H1 (cell line): ENCODE data around the gene ACOT7. TPM values are rescaled to one million over a fixed set of nuclear protein-coding genes. Genes with fewer than 3 reads are reported as not detected.

ENCODE experiments used
- CTCF ChIA-PET: fragments of 300-600 bp; sonication (Branson Sonifier 250); formaldehyde crosslinking; loops from one replicate; lab custom pipeline; 2021; ENCODE audit not compliant: partially characterized antibody; lab: Charles Lee
- POLR2A ChIA-PET: fragments of 300-600 bp; sonication (Branson Sonifier 250); formaldehyde crosslinking; loops from one replicate; lab custom pipeline; 2021; ENCODE audit warnings: inconsistent platforms; ENCODE audit not compliant: partially characterized antibody; lab: Charles Lee
- DNase-seq, 2 experiments: peaks; one replicate each; pipeline versions ENCODE4 v3.0.0 to v3.0.0-alpha.2; 2010 to 2022; ENCODE audit warnings: low spot score in 2 of 2, low read depth in 1 of 2, mixed read lengths in 1 of 2
- FAIRE-seq: peaks from 2 replicates; lab custom pipeline; 2011; peaks lifted over from hg19 to GRCh38; lab: Jason Lieb, UNC
- H2AFZ ChIP-seq: 2 replicates; pipeline ENCODE4 v1.8.1; 2012; ENCODE audit warnings: low read length, inconsistent platforms
- H2AK5ac ChIP-seq: 2 replicates; pipeline ENCODE4 v1.6.1; 2013; ENCODE audit warnings: low read depth, low read length
- H2BK120ac ChIP-seq: replicated peaks from 2 replicates; pipeline ENCODE3; 2013; ENCODE audit warnings: low read depth, low read length, inconsistent platforms
- H2BK12ac ChIP-seq: 2 replicates; pipeline ENCODE4 v1.6.1; 2013; ENCODE audit warnings: low read depth, low read length
- H2BK15ac ChIP-seq: 2 replicates; pipeline ENCODE4 v1.6.1; 2013; ENCODE audit warnings: low read length
- H2BK20ac ChIP-seq: 2 replicates; pipeline ENCODE4 v1.6.1; 2013; ENCODE audit warnings: low read length
- H2BK5ac ChIP-seq: 2 replicates; pipeline ENCODE4 v1.6.1; 2013; ENCODE audit warnings: low read depth, low read length
- H3K14ac ChIP-seq: 2 replicates; pipeline ENCODE4 v1.6.1; 2013; ENCODE audit warnings: inconsistent platforms; ENCODE audit not compliant: insufficient read length
- H3K18ac ChIP-seq: 2 replicates; pipeline ENCODE4 v1.6.1; 2013; ENCODE audit warnings: low read length; ENCODE audit errors: extremely low read depth
- H3K23ac ChIP-seq: 2 replicates; pipeline ENCODE4 v1.6.1; 2013; ENCODE audit warnings: inconsistent platforms; ENCODE audit not compliant: insufficient read length
- H3K23me2 ChIP-seq: 2 replicates; pipeline ENCODE4 v1.6.1; 2013; ENCODE audit warnings: low read depth, low read length
- H3K27ac ChIP-seq: 2 replicates; pipeline ENCODE4 v1.6.1; 2011; ENCODE audit warnings: low read depth, low read length, inconsistent platforms
- H3K27me3 ChIP-seq, 4 experiments: replicated peaks in 1 of 4; 1 replicate in 1 of 4; 2 replicates in 3 of 4; pipeline versions ENCODE4 v1.6.1 to v1.8.1; 2011 to 2013; ENCODE audit warnings: low read length in 3 of 4, mild to moderate bottlenecking in 3 of 4, inconsistent platforms in 2 of 4, mixed read lengths in 2 of 4, moderate library complexity in 1 of 4; ENCODE audit not compliant: control insufficient read depth in 3 of 4, insufficient read depth in 3 of 4; ENCODE audit errors: extremely low read depth in 1 of 4
- H3K36me3 ChIP-seq, 4 experiments: 2 replicates each; pipeline versions ENCODE4 v1.6.1 to v1.8.1; 2011 to 2013; ENCODE audit warnings: mild to moderate bottlenecking in 4 of 4, low read length in 3 of 4, moderate library complexity in 2 of 4, control low read depth in 1 of 4, inconsistent platforms in 1 of 4; ENCODE audit not compliant: insufficient read depth in 4 of 4, control insufficient read depth in 2 of 4
- H3K4ac ChIP-seq: replicated peaks from 2 replicates; pipeline ENCODE3; 2013; ENCODE audit warnings: low read length, low read depth, mixed read lengths, inconsistent platforms; ENCODE audit not compliant: insufficient read length
- H3K4me1 ChIP-seq, 4 experiments: replicated peaks in 1 of 4; 1 replicate in 1 of 4; 2 replicates in 3 of 4; pipeline versions ENCODE4 v1.6.1 to v1.8.1; 2011 to 2013; ENCODE audit warnings: low read length in 3 of 4, inconsistent platforms in 2 of 4, mixed read lengths in 1 of 4; ENCODE audit not compliant: insufficient read depth in 4 of 4, control insufficient read depth in 3 of 4
- H3K4me2 ChIP-seq, 2 experiments: 2 replicates each; pipeline versions ENCODE4 v1.6.1 to v1.8.1; 2011 to 2013; ENCODE audit warnings: low read depth in 2 of 2, low read length in 2 of 2, control low read depth in 1 of 2, inconsistent platforms in 1 of 2, mild to moderate bottlenecking in 1 of 2; ENCODE audit not compliant: insufficient read depth in 1 of 2
- H3K4me3 ChIP-seq, 4 experiments: fragments of 200-600, 300-600 bp in 1 of 4; sonication (generic), shearing (Covaris generic), sonication (Bioruptor Twin) in 1 of 4; 2 replicates each; pipeline versions ENCODE4 v1.5.1 to v1.8.1; 2011 to 2016; ENCODE audit warnings: low read length in 4 of 4, low read depth in 3 of 4, control low read depth in 2 of 4, inconsistent platforms in 2 of 4, mild to moderate bottlenecking in 2 of 4, mixed read lengths in 1 of 4, moderate library complexity in 1 of 4; ENCODE audit not compliant: insufficient read depth in 2 of 4; ENCODE audit errors: extremely low read depth in 1 of 4
- H3K56ac ChIP-seq: replicated peaks from 2 replicates; pipeline ENCODE3; 2013; ENCODE audit warnings: low read depth, mild to moderate bottlenecking, mixed read lengths, low read length, inconsistent platforms; ENCODE audit not compliant: insufficient read length
- H3K79me1 ChIP-seq: 2 replicates; pipeline ENCODE4 v1.6.1; 2013; ENCODE audit warnings: low read depth, low read length, control low read depth
- H3K79me2 ChIP-seq, 2 experiments: 2 replicates each; pipeline versions ENCODE4 v1.6.1 to v1.8.1; 2012 to 2013; ENCODE audit warnings: low read length in 2 of 2, mild to moderate bottlenecking in 2 of 2, inconsistent platforms in 1 of 2; ENCODE audit not compliant: insufficient read depth in 2 of 2, control insufficient read depth in 1 of 2
- H3K9ac ChIP-seq, 4 experiments: replicated peaks in 1 of 4; 1 replicate in 1 of 4; 2 replicates in 3 of 4; pipeline versions ENCODE4 v1.6.1 to v1.8.1; 2011 to 2013; ENCODE audit warnings: low read depth in 3 of 4, low read length in 3 of 4, control low read depth in 2 of 4, mild to moderate bottlenecking in 2 of 4, moderate library complexity in 2 of 4, inconsistent platforms in 1 of 4; ENCODE audit errors: extremely low read depth in 1 of 4
- H3K9me3 ChIP-seq, 2 experiments: 2 replicates each; pipeline versions ENCODE4 v1.6.1 to v1.8.1; 2012 to 2013; ENCODE audit warnings: mild to moderate bottlenecking in 2 of 2, moderate library complexity in 2 of 2, control low read depth in 1 of 2, inconsistent platforms in 1 of 2, low read depth in 1 of 2, low read length in 1 of 2, mixed read lengths in 1 of 2; ENCODE audit not compliant: insufficient read depth in 2 of 2
- H4K20me1 ChIP-seq, 2 experiments: replicated peaks in 1 of 2; 2 replicates each; pipeline versions ENCODE3 to v1.8.1; 2011 to 2013; ENCODE audit warnings: inconsistent platforms in 2 of 2, low read length in 2 of 2, mild to moderate bottlenecking in 1 of 2; ENCODE audit not compliant: insufficient read depth in 2 of 2, control insufficient read depth in 1 of 2
- H4K5ac ChIP-seq: 2 replicates; pipeline ENCODE4 v1.6.1; 2013; ENCODE audit warnings: low read length, low read depth, mixed read lengths, inconsistent platforms; ENCODE audit not compliant: insufficient read length
- H4K8ac ChIP-seq: 2 replicates; pipeline ENCODE4 v1.8.0; 2013; ENCODE audit warnings: mild to moderate bottlenecking, moderate library complexity, low read length, inconsistent platforms; ENCODE audit not compliant: insufficient read depth; ENCODE audit errors: extremely low read depth
- H4K91ac ChIP-seq: replicated peaks from 2 replicates; pipeline ENCODE3; 2013; ENCODE audit warnings: low read length, mixed read lengths, inconsistent platforms; ENCODE audit not compliant: insufficient read length
- EP300 ChIP-seq, 2 experiments: IDR thresholded peaks; 1 replicate in 1 of 2; 2 replicates in 1 of 2; pipeline ENCODE4 v1.6.1; 2011 to 2012; ENCODE audit warnings: low read depth in 2 of 2, low read length in 2 of 2, mild to moderate bottlenecking in 2 of 2, borderline replicate concordance in 1 of 2, inconsistent platforms in 1 of 2, moderate library complexity in 1 of 2
- EZH2 ChIP-seq: fragments of 200-600 bp; sonication (generic); IDR thresholded peaks from 2 replicates; pipeline ENCODE4 v1.7.1; 2012; ENCODE audit warnings: low read depth, mild to moderate bottlenecking, moderate library complexity, low read length, inconsistent platforms; ENCODE audit not compliant: severe bottlenecking
- KDM4A ChIP-seq: IDR thresholded peaks from one replicate; pipeline ENCODE4 v1.7.1; 2012; ENCODE audit warnings: low read depth, mild to moderate bottlenecking, moderate library complexity, low read length, inconsistent platforms; ENCODE audit not compliant: severe bottlenecking
- KDM5A ChIP-seq: fragments of 200-600 bp; IDR thresholded peaks from 2 replicates; pipeline ENCODE4 v1.7.1; 2012; ENCODE audit warnings: mild to moderate bottlenecking, low read length, inconsistent platforms, mixed read lengths
- POU5F1 ChIP-seq: IDR thresholded peaks from 2 replicates; pipeline ENCODE4 v1.6.1; 2011; ENCODE audit warnings: low read depth, mild to moderate bottlenecking, low read length, moderate library complexity
- SP1 ChIP-seq: IDR thresholded peaks from 2 replicates; pipeline ENCODE4 v1.6.1; 2011; ENCODE audit warnings: low read depth, low read length
- SUZ12 ChIP-seq: fragments of 200-600 bp; sonication (generic); IDR thresholded peaks from 2 replicates; pipeline ENCODE4 v1.6.1; 2012; ENCODE audit warnings: mild to moderate bottlenecking, inconsistent platforms, low read length, moderate library complexity, mixed read lengths
- TAF7 ChIP-seq: optimal IDR thresholded peaks from 2 replicates; pipeline ENCODE3; 2011; ENCODE audit warnings: low read depth, mild to moderate bottlenecking, inconsistent platforms, low read length, moderate library complexity, borderline replicate concordance
- USF2 ChIP-seq: IDR thresholded peaks from 2 replicates; pipeline ENCODE4 v1.6.1; 2011; ENCODE audit warnings: low read length, improper control_type of control experiment
- WGBS, 2 experiments: shearing (Covaris generic) in 1 of 2; methylation state at CpG; one replicate each; pipeline versions ENCODE4 v1.1.6 to v1.1.7; 2013 to 2015; ENCODE audit warnings: low lambda C conversion rate in 2 of 2, mixed read lengths in 2 of 2, inconsistent platforms in 1 of 2, low coverage in 1 of 2, missing lambda C conversion rate in 1 of 2; ENCODE audit not compliant: insufficient replicate concordance in 2 of 2, insufficient coverage in 1 of 2, insufficient read length in 1 of 2; ENCODE audit errors: extremely low coverage in 1 of 2, missing lambda C conversion rate in 1 of 2; 5-methylcytosine and 5-hydroxymethylcytosine counted together
- polyA plus RNA-seq, 7 experiments: library from polyadenylated mRNA; depleted of rRNA in 3 of 7; stranded (reverse) in 5 of 7; unstranded in 2 of 7; fragments of >200 nt in 5 of 7; fragments of 200-250 nt in 2 of 7; gene quantifications; 1 replicate in 5 of 7; 2 replicates in 1 of 7; 4 replicates in 1 of 7; pipeline versions ENCODE4 v1.2.1 to v1.2.3, GENCODE V29; 2011 to 2013; ENCODE audit warnings: missing spikeins in 2 of 7, mixed read lengths in 2 of 7
- total RNA-seq: library from RNA; stranded (reverse); fragmentation: NEBNext Ultra II Directional; extraction: Animal tissue kit (Norgen Biotek cat#: 25700); gene quantifications from 2 replicates; pipeline ENCODE4 v1.2.1, GENCODE V29; 2021

The ACOT7 gene
- total and polyA plus RNA-seq, 2 of the 8 experiments (the other 6 are each of a cell fraction or from before 2014, with no cell fraction given), result 151 to 214 TPM

GRCh38 chr1:6434186-6434585 is 40.6 kb upstream of the ACOT7 start:
- FAIRE-seq, result no peak
- Histone ChIP-seq H3K9ac (no peak overlapping the region), H3K27me3 (peaks cover 0 to under 1% (median 0%) of the 10 kb centered on the region in 4 experiments; a peak in 2 of 7 replicates), H3K79me2 (no peaks in the 10 kb centered on the region), H3K4ac (no peak overlapping the region), H3K27ac (no peak overlapping the region), H4K5ac (no peak overlapping the region), H2BK15ac (no peak overlapping the region), H4K91ac (no peak overlapping the region), H3K9me3 (no peaks in the 10 kb centered on the region), H3K23me2 (no peaks in the 10 kb centered on the region), H2BK20ac (no peak overlapping the region), H2BK5ac (no peak overlapping the region), H3K14ac (no peak overlapping the region), H3K4me2 (no peak overlapping the region), H3K56ac (no peak overlapping the region), H4K8ac (no peak overlapping the region), H3K18ac (no peak overlapping the region), H4K20me1 (no peaks in the 10 kb centered on the region), H3K4me3 (no peak overlapping the region), H3K36me3 (no peaks in the 10 kb centered on the region), H2AK5ac (no peak overlapping the region), H3K79me1 (no peaks in the 10 kb centered on the region), H3K4me1 (peaks cover 0 to 14% (median 6%) of the 10 kb centered on the region in 4 experiments; a peak in 5 of 7 replicates), H2BK120ac (no peak overlapping the region), H3K23ac (no peak overlapping the region), H2BK12ac (no peak overlapping the region), H2AFZ (no peak overlapping the region)
- DNase-seq, result no peak
- 90% methylated on average over 5 of the region's 5 CpGs; no CpG with 5 or more reads in 1 of the 2 experiments for WGBS, 2 experiments
- POLR2A ChIA-PET, result interaction anchor here (1.4 kb wide), 1 partner anchor 8 kb away, joined by 3 read pairs; no protein-coding TSS in a partner anchor
- TF ChIP-seq KDM5A (no peak), SUZ12 (no peak), KDM4A (no peak), SP1 (no peak), POU5F1 (no peak), EZH2 (no peak), TAF7 (no peak), EP300 (IDR thresholded peaks at IDR 0.05; ENCODE audit: borderline replicate concordance in 1 of 2, low read depth in 2 of 2, low read length in 2 of 2) (no peak), USF2 (no peak)
- CTCF ChIA-PET, result interaction anchor here (0.7 to 18.8 kb wide), 6 partner anchors 8 to 251 kb away, joined by 3 to 321 read pairs (median 22); partner anchors contain the start of genes ESPN and HES2
